HG03565 (cell line): ENCODE data around the gene ARHGAP32.

ENCODE experiments used
- ATAC-seq: cut with Tn5 transposase; IDR thresholded peaks from one replicate; pipeline ENCODE4 v1.9.1; 2021; ENCODE audit warnings: mild to moderate bottlenecking, moderate library complexity; ENCODE audit not compliant: unreplicated experiment

The ARHGAP32 gene

GRCh38 chr11:128916681-128917080, 275.4 kb downstream of the ARHGAP32 start:
- no peak for ATAC-seq

- ATAC-seq, result no peak
These were observed 276.0 kb downstream of the ARHGAP32 start for GRCh38 chr11:128916037-128916572.

DNA sequence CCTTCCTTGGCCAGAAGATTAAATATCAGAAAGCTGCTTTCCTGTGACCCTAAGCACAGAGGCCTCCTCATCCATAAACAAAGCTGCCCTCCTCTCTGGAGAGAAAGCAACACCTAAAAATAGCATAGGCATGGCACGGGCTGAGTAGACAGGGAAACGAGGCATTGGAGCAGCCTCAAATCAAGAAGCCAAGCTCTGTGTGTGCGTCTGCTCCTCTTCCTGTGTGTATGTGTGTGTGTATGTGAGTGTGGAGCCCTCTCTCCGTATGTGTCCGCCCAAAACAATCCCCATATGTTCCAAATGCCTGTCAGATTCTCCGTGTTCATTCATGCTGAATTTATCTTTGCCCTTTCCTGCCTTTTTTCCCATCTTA, 277.0 kb downstream of the ARHGAP32 start:
- ATAC-seq, result no peak
